Heart right ventricle (tissue), 16 donors: Measurements from ENCODE around the gene THBD. TPM values are rescaled to one million over a fixed set of nuclear protein-coding genes. Genes with fewer than 3 reads are reported as not detected.
"Not testable (repeated sequence)": the region's sequence is repeated elsewhere in the genome, so short reads cannot be mapped to it uniquely, and the experiment has no call there.

Experiments
- ATAC-seq, 8 donors: fragments of 200-7000 bp; cut with Tn5 transposase; one replicate each; pipeline ENCODE4 v1.9.1; 2020; ENCODE audit warnings: mild to moderate bottlenecking in 8 of 8, moderate library complexity in 8 of 8, moderate number of reproducible peaks in 1 of 8
- DNase-seq, 2 donors: peaks; one replicate each; pipeline ENCODE4 v3.0.0-alpha.2; 2020
- H3K27ac ChIP-seq, 10 donors: fragments of 200-600 bp; sonication (generic) in 2 of 10; one replicate each; pipeline versions ENCODE4 v1.5.0 to v1.8.0; 2020 to 2022; ENCODE audit warnings: mild to moderate bottlenecking in 3 of 10
- H3K27me3 ChIP-seq, 7 donors: fragments of 200-600 bp; one replicate each; pipeline ENCODE4 v1.8.0; 2021 to 2022; ENCODE audit warnings: mild to moderate bottlenecking in 2 of 7
- H3K36me3 ChIP-seq, 9 donors: fragments of 200-600 bp; sonication (generic) in 1 of 9; one replicate each; pipeline versions ENCODE4 v1.5.0 to v1.8.0; 2020 to 2022; ENCODE audit warnings: mild to moderate bottlenecking in 2 of 9
- H3K4me1 ChIP-seq, 9 donors: fragments of 200-600 bp; sonication (generic) in 1 of 9; one replicate each; pipeline versions ENCODE4 v1.5.0 to v1.8.0; 2020 to 2022; ENCODE audit warnings: mild to moderate bottlenecking in 4 of 9
- H3K4me3 ChIP-seq, 10 donors: fragments of 200-600 bp; sonication (generic) in 2 of 10; one replicate each; pipeline versions ENCODE4 v1.5.0 to v1.8.0; 2020 to 2022; ENCODE audit warnings: mild to moderate bottlenecking in 7 of 10, moderate library complexity in 2 of 10
- H3K9me3 ChIP-seq, 11 donors: fragments of 200-600 bp in 10 of 11; sonication (generic) in 2 of 11; one replicate each; pipeline versions ENCODE4 v1.5.0 to v1.8.0; 2013 to 2022; ENCODE audit warnings: mild to moderate bottlenecking in 2 of 11, control low read depth in 1 of 11, moderate library complexity in 1 of 11
- CTCF ChIP-seq, 9 donors: fragments of 200-600 bp; sonication (generic) in 2 of 9; IDR thresholded peaks; one replicate each; pipeline versions ENCODE4 v1.5.0 to v1.8.0; 2021 to 2022; ENCODE audit warnings: antibody characterized with exemption in 9 of 9, mild to moderate bottlenecking in 5 of 9, moderate library complexity in 1 of 9
- WGBS, 2 donors: extraction: QIAGEN DNeasy Blood & Tissue Kit; methylation state at CpG; one replicate each; pipeline ENCODE4 v1.1.7; 2013; ENCODE audit warnings: inconsistent platforms in 1 of 2; 5-methylcytosine and 5-hydroxymethylcytosine counted together
- intact Hi-C, 10 donors: fragments of 100-400 bp; cut with DNase I; formaldehyde crosslinking; loops; one replicate each; pipeline versions ENCODE4 v1.11.1 to v1.14.2; 2022
- polyA plus RNA-seq, 2 donors: library from polyadenylated mRNA; stranded (reverse); fragments of 200-250 nt; gene quantifications; one replicate each; pipeline ENCODE4 v1.2.3, GENCODE V29; 2013
- total RNA-seq, 10 donors: library from RNA; stranded (reverse); fragmentation: NEBNext Ultra II Directional in 3 of 10; extraction: Animal tissue kit (Norgen Biotek cat#: 25700) in 3 of 10; gene quantifications; one replicate each; pipeline versions ENCODE4 v1.2.1 to v1.2.4, GENCODE V29; 2021 to 2023
- donor health status: Arrhythmogenic right ventricular cardiomyopathy.
- donor health status: ischemic (EF 13 %, LVEDD 7.1; RV severe dilation, severe dysfunction).
- donor health status: healthy with polysubstance abuse.
- donor health status: DM: no; HTN: yes; CAD: no.
- donor health status: DM: no; HTN: no; CAD: no.
- donor health status: ischemic (EF 25% LVEDD 6.9; RV normal size, moderate dysfunction).
- donor health status: ischemic (EF 25% LVEDD 5.7; RV mildly dilated, moderate dysfunction).
- donor health status: healthy.
- donor health status: DM: yes; HTN: yes; CAD: no.
- donor health status: Ischemic cardiomyopathy.
- donor health status: ischemic (EF 35%, LVEDD 5.7; RV mildly dilated, moderate dysfunction).
- donor health status: nonischemic (EF 11% LVEDD 7.7; RV severe dilation, severe dysfunction).
- donor health status: DM: yes; HTN: yes; CAD: no.
- donor health status: PGD.
- donor health status: ischemic (EF 29% LVEDD 5.4; RV normal size, mild dysfunction).
- donor health status: nonischemic (EF 23%, LVEDD 6.1; RV moderate dilation, normal function).

Gene THBD
- total and polyA plus RNA-seq, 12 donors, result 11.1 to 61.0 (median 17.4) TPM

DNA sequence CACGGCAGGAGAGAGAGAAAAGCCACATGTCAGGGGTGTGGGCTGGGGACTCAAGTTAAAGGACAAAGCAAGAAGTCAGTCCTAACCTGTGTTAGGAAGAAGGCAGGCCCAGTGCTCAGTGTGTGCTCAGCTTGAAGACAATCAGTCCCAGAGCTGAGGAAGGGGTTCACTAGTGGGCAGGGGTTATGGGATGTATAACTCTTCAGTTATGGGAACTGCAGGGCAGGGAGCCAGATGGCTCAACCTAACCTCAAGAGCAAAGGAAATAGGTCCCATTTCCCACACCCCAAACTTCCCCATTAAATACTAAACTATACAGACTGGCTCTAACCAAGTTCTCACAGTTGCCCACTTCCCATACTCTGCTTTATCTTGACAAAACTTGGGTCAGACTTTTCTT is 21.8 kb downstream of the THBD start:
- Histone ChIP-seq H3K27me3 (peaks cover 0 to 20% (median 10%) of the 10 kb centered on the region in 7 donors), H3K4me3 (no peak overlapping the region), H3K4me1 (peaks cover 0 to 20% (median 12%) of the 10 kb centered on the region in 9 donors), H3K36me3 (no peaks in the 10 kb centered on the region), H3K9me3 (no peaks in the 10 kb centered on the region), H3K27ac (peak overlapping the region in 1 of 10 donors; percentile 80)
- DNase-seq, result no peak
- peak in 1 of 8 donors; percentile 34 for ATAC-seq
- 92 to 94% methylated on average over 1 of the region's 1 CpG for WGBS, 2 donors
- no peak for TF ChIP-seq CTCF (IDR thresholded peaks at IDR 0.05)
- intact Hi-C loops, result no loop called here

GRCh38 chr20:23025503-23025902 is 24.0 kb downstream of the THBD start:
- ATAC-seq, intact Hi-C loops: not testable (repeated sequence)
- WGBS, 2 donors, result 84 to 87% methylated on average over 14 of the region's 14 CpGs

DNA sequence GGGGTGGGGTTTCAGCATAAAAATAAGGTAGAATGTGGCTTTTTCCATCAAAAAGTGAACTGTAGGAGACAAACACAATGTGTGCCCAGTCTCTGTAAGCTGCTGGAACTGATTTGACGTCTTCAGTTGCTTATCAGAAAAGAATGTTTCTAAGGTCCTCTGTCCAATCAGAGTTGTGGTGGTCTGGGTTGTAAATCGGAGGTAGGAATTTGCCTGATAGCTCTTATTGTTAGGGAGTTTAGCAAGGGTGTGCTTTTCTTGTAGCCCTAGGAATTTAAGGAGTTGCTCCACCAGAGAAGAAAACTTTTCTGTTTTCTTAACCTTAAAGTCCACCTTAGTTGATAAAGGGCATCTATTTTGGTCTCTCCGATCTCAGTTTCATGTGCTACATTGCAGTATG is 24.8 kb downstream of the THBD start:
- H3K36me3 ChIP-seq, result no peaks in the 10 kb centered on the region
- H3K4me1 ChIP-seq, result peaks cover 0 to 20% (median 0%) of the 10 kb centered on the region in 9 donors
- ATAC-seq (no peak), DNase-seq (no peak)
- intact Hi-C loops, result no loop called here
- peak overlapping the region in 1 of 10 donors; percentile 63 for H3K27ac ChIP-seq
- no peak overlapping the region for H3K4me3 ChIP-seq
- no peaks in the 10 kb centered on the region for H3K9me3 ChIP-seq
- no peak for TF ChIP-seq CTCF (IDR thresholded peaks at IDR 0.05)
- peaks cover 0 to 13% (median 8%) of the 10 kb centered on the region in 7 donors for H3K27me3 ChIP-seq
- WGBS, 2 donors, result 82 to 84% methylated on average over 3 of the region's 3 CpGs

More at GRCh38 chr20:23025503-23025902, 24.0 kb downstream of the THBD start:
- H3K4me3 ChIP-seq, H3K9me3 ChIP-seq, DNase-seq, H3K36me3 ChIP-seq: not testable (repeated sequence)
- H3K27me3 ChIP-seq, result peaks cover 0 to 14% (median 8%) of the 10 kb centered on the region in 7 donors
- H3K4me1 ChIP-seq, result peaks cover 0 to 20% (median 0%) of the 10 kb centered on the region in 9 donors
- peak overlapping the region in 1 of 10 donors; percentile 80 for H3K27ac ChIP-seq

DNA sequence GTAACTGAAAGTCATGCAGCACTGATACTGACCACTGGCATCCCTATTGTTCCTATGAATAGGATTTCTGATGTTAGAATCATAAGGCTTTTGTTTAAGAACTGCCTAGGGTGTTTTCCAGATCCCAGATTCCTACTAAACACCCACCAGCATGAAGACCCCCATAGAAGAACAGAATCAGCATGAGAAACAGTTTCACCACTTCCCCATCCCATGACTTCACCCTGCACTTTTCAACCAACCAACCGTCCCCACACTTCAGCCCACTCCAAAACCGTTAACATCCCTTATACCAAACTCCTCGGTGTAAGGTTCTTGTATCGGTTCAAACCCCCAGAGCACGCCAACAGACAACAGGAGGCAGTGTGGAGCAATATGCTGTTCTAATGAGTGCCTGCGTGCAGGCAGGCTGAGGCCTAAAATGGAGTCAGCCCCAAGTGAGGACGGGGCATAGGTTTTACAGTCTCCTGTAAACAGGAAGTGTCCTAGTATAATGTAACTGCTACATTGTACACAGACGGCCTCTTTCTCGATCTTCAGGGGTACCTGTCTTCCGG is 25.8 kb downstream of the THBD start:
- 94% methylated on average over 10 of the region's 10 CpGs for WGBS, 2 donors
- Histone ChIP-seq H3K27ac (no peak overlapping the region), H3K36me3 (no peaks in the 10 kb centered on the region), H3K4me3 (no peak overlapping the region), H3K9me3 (no peaks in the 10 kb centered on the region), H3K27me3 (peaks cover 0 to 9% (median 3%) of the 10 kb centered on the region in 7 donors), H3K4me1 (peaks cover 0 to 19% (median 0%) of the 10 kb centered on the region in 9 donors)
- peak in 1 of 8 donors; percentile 42 for ATAC-seq
- no peak for DNase-seq
- TF ChIP-seq CTCF (IDR thresholded peaks at IDR 0.05), result no peak
- intact Hi-C loops, result no loop called here

DNA sequence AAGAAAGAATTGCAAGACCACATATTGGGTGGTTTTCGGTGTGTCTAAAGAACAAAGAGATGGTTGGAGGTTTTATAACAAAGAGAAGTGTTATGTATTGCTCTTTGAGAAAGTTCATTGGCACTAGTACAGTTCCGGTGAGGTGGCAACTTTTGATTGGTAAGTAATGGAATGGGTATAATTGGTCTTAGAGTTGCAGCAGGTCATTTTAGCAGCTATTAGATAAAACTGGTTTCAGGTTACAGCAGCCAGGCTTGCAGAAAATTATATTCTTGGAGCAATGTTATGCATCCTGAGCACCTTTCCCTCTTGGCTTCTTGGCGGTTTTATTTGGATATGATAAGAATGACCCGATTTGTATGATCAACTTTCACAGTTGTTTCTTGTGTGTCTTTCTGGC is 26.6 kb downstream of the THBD start:
- intact Hi-C loops, result no loop called here
- H3K4me1 ChIP-seq, result peaks cover 0 to 14% (median 0%) of the 10 kb centered on the region in 9 donors
- no peak for DNase-seq
- WGBS, 2 donors, result 84 to 85% methylated on average over 4 of the region's 4 CpGs
- no peaks in the 10 kb centered on the region for H3K36me3 ChIP-seq
- H3K9me3 ChIP-seq, result no peaks in the 10 kb centered on the region
- ATAC-seq, result no peak
- H3K27ac ChIP-seq, result no peak overlapping the region
- no peak overlapping the region for H3K4me3 ChIP-seq
- H3K27me3 ChIP-seq, result peaks cover 0 to 9% (median 0%) of the 10 kb centered on the region in 7 donors
- no peak for TF ChIP-seq CTCF (IDR thresholded peaks at IDR 0.05)
